LNCaP clone FGC (cell line): ENCODE measurements around the gene POU2F3.

Source experiments
- DNase-seq: peaks from one replicate; pipeline ENCODE4 v3.0.0-alpha.2; 2011; ENCODE audit warnings: low read depth
- H3K4me3 ChIP-seq: 2 replicates; pipeline ENCODE4 v1.5.1; 2011; ENCODE audit warnings: mild to moderate bottlenecking, low read depth, low read length, control low read depth
- CTCF ChIP-seq: IDR thresholded peaks from 2 replicates; pipeline ENCODE4 v1.5.1; 2012; ENCODE audit warnings: mild to moderate bottlenecking; ENCODE audit not compliant: control insufficient read depth, insufficient read depth; ENCODE audit errors: extremely low read depth

POU2F3 gene

GRCh38 chr11:120231963-120232362 lies 8.0 kb upstream of the POU2F3 start:
- no peak for DNase-seq
- TF ChIP-seq CTCF = no peak
- H3K4me3 ChIP-seq = no peak overlapping the region

GRCh38 chr11:120233207-120233803 lies 6.6 kb upstream of the POU2F3 start:
- TF ChIP-seq CTCF = no peak
- H3K4me3 ChIP-seq = no peak overlapping the region
- DNase-seq = no peak

- peak; percentile 73 for DNase-seq
- H3K4me3 ChIP-seq = no peak overlapping the region
- TF ChIP-seq CTCF = peak; percentile 99
These were observed 4.8 kb upstream of the POU2F3 start for GRCh38 chr11:120235024-120235628.

GRCh38 chr11:120236169-120237107 lies 3.5 kb upstream of the POU2F3 start:
- TF ChIP-seq CTCF = no peak
- no peak overlapping the region for H3K4me3 ChIP-seq
- peak; percentile 38 for DNase-seq

- H3K4me3 ChIP-seq = no peak overlapping the region
- TF ChIP-seq CTCF = no peak
- DNase-seq = no peak
These were observed 846 bp upstream of the POU2F3 start for GRCh38 chr11:120238968-120239620.

- DNase-seq = no peak
- no peak overlapping the region for H3K4me3 ChIP-seq
- no peak for TF ChIP-seq CTCF
These were observed 926 bp downstream of the POU2F3 start for GRCh38 chr11:120240866-120241265.
